B cell (primary cell): ENCODE results near the gene AVPI1.

ENCODE experiments used
- CTCF ChIP-seq: fragments of 200-600 bp; IDR thresholded peaks from one replicate; pipeline ENCODE4 v1.8.0; 2022; ENCODE audit warnings: antibody characterized with exemption, mild to moderate bottlenecking
- EZH2 ChIP-seq: IDR thresholded peaks from 2 replicates; pipeline ENCODE4 v1.6.1; 2012; ENCODE audit warnings: borderline replicate concordance, low read depth, mild to moderate bottlenecking, moderate library complexity, low read length; ENCODE audit not compliant: insufficient read depth, poor library complexity, severe bottlenecking

DNA sequence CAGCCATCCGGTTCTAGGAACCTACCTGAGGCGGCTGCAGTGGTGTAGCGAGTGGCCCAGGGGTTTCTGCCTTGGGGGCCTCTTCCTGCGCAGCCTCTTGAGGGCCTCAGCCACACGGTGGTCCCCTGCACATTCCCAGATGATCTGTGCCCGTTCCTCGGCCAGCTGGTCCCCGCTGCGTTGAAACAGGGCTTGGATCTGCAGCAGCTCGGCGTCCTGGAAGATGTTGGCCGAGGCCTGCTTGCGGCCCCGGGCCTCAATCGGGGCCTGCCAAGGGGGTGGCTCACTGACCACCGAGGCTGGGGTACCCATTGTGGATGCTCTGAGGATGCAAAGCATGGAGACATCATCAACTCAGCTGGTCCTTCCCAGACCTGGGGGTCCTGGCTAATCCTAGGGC is 7.4 kb downstream of the AVPI1 start:
- TF ChIP-seq CTCF (no peak), EZH2 (no peak)
